T-helper 1 cell (primary cell): ENCODE results near the gene DDX28.
"Not testable (repeated sequence)": the region's sequence is repeated elsewhere in the genome, so short reads cannot be mapped to it uniquely, and the experiment has no call there.

ENCODE experiments used
- DNase-seq, 5 donors: peaks; one replicate each; pipeline ENCODE4 v3.0.0-alpha.2; 2012 to 2020

The DDX28 gene

GRCh38 chr16:68035227-68035626, 12.2 kb upstream of the DDX28 start:
- DNase-seq = no peak

- DNase-seq = no peak
These were observed 10.1 kb upstream of the DDX28 start for GRCh38 chr16:68033101-68033500.

GRCh38 chr16:68031951-68032350, 8.9 kb upstream of the DDX28 start:
- peak in 1 of 5 donors; percentile 12 for DNase-seq

GRCh38 chr16:68030108-68030507, 7.1 kb upstream of the DDX28 start:
- not testable (repeated sequence) for DNase-seq

- DNase-seq = no peak
These were observed 6.0 kb upstream of the DDX28 start for GRCh38 chr16:68028996-68029395.

- no peak for DNase-seq
These were observed 729 bp downstream of the DDX28 start for GRCh38 chr16:68022278-68022727.

- DNase-seq = no peak
These were observed 1.5 kb downstream of the DDX28 start for GRCh38 chr16:68021490-68021889.

- no peak for DNase-seq
These were observed 3.8 kb downstream of the DDX28 start for GRCh38 chr16:68019167-68019680.

- no peak for DNase-seq
These were observed 7.4 kb downstream of the DDX28 start, which contains the start of gene DPEP2NB for GRCh38 chr16:68015681-68016080. DPEP2NB (minus strand) TSS chr16:68015911; CDS start chr16:68015770, 141 bp downstream.

GRCh38 chr16:68013440-68013839, 9.6 kb downstream of the DDX28 start:
- no peak for DNase-seq

GRCh38 chr16:68009872-68010271, 13.2 kb downstream of the DDX28 start:
- not testable (repeated sequence) for DNase-seq

GRCh38 chr16:68009157-68009735, 13.8 kb downstream of the DDX28 start:
- DNase-seq = no peak

- peak in 2 of 5 donors; percentile 26 to 69 for DNase-seq
These were observed 17.2 kb downstream of the DDX28 start for GRCh38 chr16:68005786-68006286.

- DNase-seq = no peak
These were observed 17.8 kb downstream of the DDX28 start for GRCh38 chr16:68005211-68005610.

- DNase-seq = no peak
These were observed 20.0 kb downstream of the DDX28 start for GRCh38 chr16:68003031-68003430.

- no peak for DNase-seq
These were observed 22.6 kb downstream of the DDX28 start for GRCh38 chr16:68000450-68000849.

- DNase-seq = peak in 1 of 5 donors; percentile 17
These were observed 23.0 kb downstream of the DDX28 start for GRCh38 chr16:67999985-68000384.

GRCh38 chr16:67998779-67999688, 24.0 kb downstream of the DDX28 start, which contains the start of gene DPEP2:
DPEP2 (minus strand) TSS chr16:67999484; CDS start chr16:67993212, 6,272 bp downstream.
- DNase-seq = peak in 3 of 5 donors; percentile 19 to 54 (median 35)

- not testable (repeated sequence) for DNase-seq
These were observed 24.7 kb downstream of the DDX28 start for GRCh38 chr16:67998231-67998778.

- no peak for DNase-seq
These were observed 26.4 kb downstream of the DDX28 start for GRCh38 chr16:67996666-67997065.

GRCh38 chr16:67995423-67995822, 27.6 kb downstream of the DDX28 start:
- DNase-seq = no peak

GRCh38 chr16:67994040-67994408, 29.0 kb downstream of the DDX28 start:
- DNase-seq = not testable (repeated sequence)
